Measurements from ENCODE around the gene PRPF40A. TPM values are rescaled to one million over a fixed set of nuclear protein-coding genes. Genes with fewer than 3 reads are reported as not detected.
A peak's percentile ranks its signal among the peaks of the same experiment; 100 is the strongest.

Gene PRPF40A
- total and polyA plus RNA-seq, 2 of the 13 experiments (the other 11 are each of a cell fraction or from before 2014, with no cell fraction given), result 146 to 207 TPM

DNA sequence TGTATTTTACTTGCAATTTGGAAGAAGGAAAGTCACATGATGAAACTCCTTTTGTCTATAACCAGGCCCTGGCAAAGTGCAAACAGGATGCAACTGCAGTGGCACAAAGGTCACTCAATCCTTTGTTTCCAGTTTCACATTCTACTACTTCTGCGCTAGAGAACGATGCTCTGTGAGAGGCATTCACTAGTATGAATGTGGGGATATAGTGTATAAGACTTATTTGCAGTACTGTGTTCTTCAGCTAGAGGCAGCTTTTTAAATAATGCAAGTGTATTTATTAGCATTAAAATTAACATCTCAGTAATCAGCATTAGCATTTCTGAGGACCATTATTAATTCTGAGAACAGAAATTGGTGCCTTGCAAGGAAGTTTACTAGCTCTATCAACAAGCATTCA lies 68.9 kb downstream of the PRPF40A start (continued):
- TF ChIP-seq NR2F6 (IDR thresholded peaks at IDR 0.05), result peak; percentile 53; the same call in 1 of the 2 replicates
- TF ChIP-seq NR2F6 (CRISPR knock-in tag; IDR thresholded peaks at IDR 0.05), result no peak
- peak; percentile 77 for TF ChIP-seq HNF4A (CRISPR knock-in tag; IDR thresholded peaks at IDR 0.05)

DNA sequence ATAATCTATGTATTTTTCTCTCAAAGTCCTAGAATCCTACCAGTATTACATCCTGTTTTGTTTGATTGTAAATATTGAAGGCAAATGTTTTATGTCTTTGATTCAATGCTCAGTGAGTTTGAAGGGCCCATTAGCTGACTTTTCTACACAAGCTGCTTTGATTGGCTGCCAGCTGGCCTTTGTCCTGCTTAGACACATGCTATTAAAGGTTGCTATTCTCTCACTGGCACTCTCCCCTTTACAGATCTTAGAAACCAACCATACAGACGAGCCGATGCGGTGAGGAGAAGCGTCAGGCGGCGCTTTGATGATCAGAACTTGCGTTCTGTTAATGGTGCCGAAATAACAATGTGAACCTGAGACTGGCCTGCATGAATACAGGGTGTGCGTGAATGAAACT lies 69.7 kb downstream of the PRPF40A start:
- no peak overlapping the region for H3K4me2 ChIP-seq (ENCODE audit: low read depth, low read length)
- no peak for TF ChIP-seq ZFP36L2 (CRISPR knock-in tag; IDR thresholded peaks at IDR 0.05)
- peak; percentile 91 for TF ChIP-seq RBM22 (optimal IDR thresholded peaks at IDR 0.05; ENCODE audit: low read length)
- no peak for TF ChIP-seq ZNF260 (CRISPR knock-in tag; IDR thresholded peaks at IDR 0.05; ENCODE audit: borderline replicate concordance, low read depth)
- TF ChIP-seq FOXK2 (IDR thresholded peaks at IDR 0.05), result no peak
- TF ChIP-seq RXRA (CRISPR knock-in tag; IDR thresholded peaks at IDR 0.05), result no peak
- peak; percentile 57; the same call in 1 of the 2 replicates for TF ChIP-seq POLR2G (IDR thresholded peaks at IDR 0.05; ENCODE audit: low read depth, low read length)
- no peak for TF ChIP-seq RFXAP (CRISPR knock-in tag; IDR thresholded peaks at IDR 0.05; ENCODE audit: borderline replicate concordance)
- TF ChIP-seq, protein P1, sequence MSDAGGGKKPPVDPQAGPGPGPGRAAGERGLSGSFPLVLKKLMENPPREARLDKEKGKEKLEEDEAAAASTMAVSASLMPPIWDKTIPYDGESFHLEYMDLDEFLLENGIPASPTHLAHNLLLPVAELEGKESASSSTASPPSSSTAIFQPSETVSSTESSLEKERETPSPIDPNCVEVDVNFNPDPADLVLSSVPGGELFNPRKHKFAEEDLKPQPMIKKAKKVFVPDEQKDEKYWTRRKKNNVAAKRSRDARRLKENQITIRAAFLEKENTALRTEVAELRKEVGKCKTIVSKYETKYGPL (CRISPR knock-in tag; IDR thresholded peaks at IDR 0.05), result no peak
- FAIRE-seq, result no peak
- H3K36me3 ChIP-seq (replicated peaks in 1 of 2; ENCODE audit: control insufficient read depth in 1 of 2, insufficient read depth in 2 of 2, low read length in 2 of 2), result peaks cover 18 to 44% of the 10 kb centered on the region in 2 experiments
- H4K20me1 ChIP-seq (ENCODE audit: insufficient read depth, low read length), result peaks cover 10% of the 10 kb centered on the region; the same call in 1 of the 2 replicates
- 94% methylated on average over 9 of the region's 9 CpGs for WGBS (ENCODE audit: low lambda C conversion rate)
- no peaks in the 10 kb centered on the region for H3K9me3 ChIP-seq (ENCODE audit: low read length)
- in situ Hi-C loops (cut with HindIII; ENCODE audit: extremely low pct_ligation_motif_present, low pct_unique_long_range_greater_than_20kb), result no loop called here
- BruUV-seq (replicated peaks), result no TSS peak
- intact Hi-C loops (cut with micrococcal nuclease; ENCODE audit: unreplicated experiment), result no loop called here
- CTCF ChIA-PET (ENCODE audit: low intra/inter-chr PET ratio, low total read pairs), result no interaction called here
- H3K4me3 ChIP-seq (replicated peaks in 1 of 3; ENCODE audit: insufficient read depth in 1 of 3, low read depth in 2 of 3, low read length in 3 of 3), result no peak overlapping the region
- POLR2A ChIA-PET, result interaction anchor here (0.7 to 1.5 kb wide), 2 partner anchors 13 to 302 kb away, joined by 3 read pairs; no protein-coding TSS in a partner anchor
- H3K79me2 ChIP-seq (ENCODE audit: insufficient read depth, low read length), result no peaks in the 10 kb centered on the region
- H2AFZ ChIP-seq (ENCODE audit: low read length), result no peak overlapping the region
- H3K4me1 ChIP-seq (ENCODE audit: insufficient read depth, low read length), result peaks cover 27% of the 10 kb centered on the region
- ATAC-seq, result peak; percentile 6
- no peak for DNase-seq (ENCODE audit: low spot score)
- no peak overlapping the region for H3K9ac ChIP-seq (ENCODE audit: insufficient read depth, low read depth, low read length)
- H3K27me3 ChIP-seq (ENCODE audit: control insufficient read depth in 1 of 2, insufficient read depth in 2 of 2, low read length in 2 of 2), result no peaks in the 10 kb centered on the region
- H3K27ac ChIP-seq (ENCODE audit: extremely low read length, insufficient read depth, low read length), result no peak overlapping the region

Data from HepG2 (cell line).